ENCODE results near the gene WNT7B.

The WNT7B gene

DNA sequence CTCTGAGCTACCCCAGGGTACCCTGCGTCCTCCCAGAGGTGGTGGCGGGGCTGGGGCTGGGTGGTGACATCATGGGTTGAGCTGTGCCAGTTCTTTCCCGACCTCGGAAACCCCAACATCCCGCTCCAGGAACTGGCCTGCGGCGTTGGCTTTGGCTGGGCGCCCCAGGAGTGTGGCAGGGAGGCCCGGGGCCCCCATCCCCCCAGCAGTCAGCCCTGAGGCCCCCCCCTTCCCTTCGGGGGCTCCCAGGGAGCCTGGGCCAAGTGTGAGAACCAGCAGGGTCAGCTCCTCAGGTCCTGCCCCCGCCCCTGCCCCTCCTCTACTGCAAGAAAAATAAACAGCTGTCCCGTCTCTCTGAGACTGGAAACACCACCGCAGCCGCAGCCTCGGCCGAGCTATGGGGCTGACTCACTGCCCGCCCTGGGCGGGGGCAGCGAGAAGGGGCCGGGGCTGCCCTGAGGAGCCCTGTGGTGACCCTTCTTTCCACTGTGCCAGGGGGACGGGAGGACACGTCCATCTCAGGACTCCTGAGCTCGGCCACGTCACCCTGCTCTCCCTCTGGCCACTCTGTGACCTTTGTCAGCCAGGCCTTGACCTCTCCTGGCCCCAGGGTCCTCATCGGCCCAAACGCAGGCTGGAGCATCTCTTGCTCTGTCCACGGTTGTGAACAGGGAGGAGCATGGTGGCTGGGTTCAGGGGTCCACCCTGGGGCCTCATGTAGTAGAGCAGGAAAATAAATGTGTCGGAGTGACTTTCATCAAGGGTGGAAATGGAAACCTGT is 73.4 kb downstream of the WNT7B start:
- DNase-seq: no peak

DNA sequence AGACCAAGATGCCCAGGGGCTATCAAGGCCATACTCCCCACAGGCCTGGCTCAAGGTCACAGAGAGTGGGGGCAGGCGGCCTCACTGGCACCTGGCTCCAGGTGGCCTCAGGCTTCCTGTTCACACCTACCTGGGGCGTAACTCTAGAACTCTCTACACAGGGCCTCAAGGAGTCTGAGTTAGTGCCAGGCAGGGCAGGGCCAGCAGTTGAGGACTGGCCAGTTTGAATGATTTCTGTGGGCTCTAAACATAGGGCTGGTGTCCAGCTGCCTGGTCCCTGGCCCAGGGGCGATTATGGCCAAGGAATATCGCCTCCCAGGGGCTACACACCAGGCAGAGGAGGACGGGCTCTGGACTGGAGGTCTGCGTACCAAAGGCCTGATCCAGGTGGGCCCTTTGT is 79.2 kb downstream of the WNT7B start:
- DNase-seq: no peak

DNA sequence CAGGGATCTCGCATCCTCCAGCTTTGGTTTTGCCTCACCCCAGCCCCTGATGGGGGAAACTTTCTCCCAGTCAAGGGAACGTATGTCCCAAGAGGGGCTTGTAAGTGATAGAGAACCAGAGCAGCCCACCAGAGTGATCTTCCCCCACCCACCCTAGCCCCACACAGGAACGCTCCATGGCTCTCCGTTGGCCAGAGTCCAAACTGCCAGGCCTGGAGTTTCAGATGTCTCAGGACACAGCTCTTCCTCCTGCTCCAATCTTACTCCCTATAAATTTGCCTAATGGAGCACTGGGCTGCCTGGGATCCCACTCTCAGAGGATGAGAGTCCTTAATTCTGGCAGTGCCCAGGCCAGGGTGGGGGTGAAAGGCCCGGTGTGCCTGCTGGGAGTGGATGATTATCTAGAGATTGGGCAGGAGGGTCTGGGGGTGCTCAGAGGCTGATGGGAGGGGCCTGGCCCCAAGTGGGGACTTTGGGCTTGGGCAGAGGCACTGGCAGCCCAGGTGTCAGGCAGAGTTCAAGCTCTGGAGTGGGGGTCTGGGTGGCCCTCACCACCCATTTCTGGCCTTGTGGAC is 79.9 kb downstream of the WNT7B start:
- no peak for DNase-seq

DNA sequence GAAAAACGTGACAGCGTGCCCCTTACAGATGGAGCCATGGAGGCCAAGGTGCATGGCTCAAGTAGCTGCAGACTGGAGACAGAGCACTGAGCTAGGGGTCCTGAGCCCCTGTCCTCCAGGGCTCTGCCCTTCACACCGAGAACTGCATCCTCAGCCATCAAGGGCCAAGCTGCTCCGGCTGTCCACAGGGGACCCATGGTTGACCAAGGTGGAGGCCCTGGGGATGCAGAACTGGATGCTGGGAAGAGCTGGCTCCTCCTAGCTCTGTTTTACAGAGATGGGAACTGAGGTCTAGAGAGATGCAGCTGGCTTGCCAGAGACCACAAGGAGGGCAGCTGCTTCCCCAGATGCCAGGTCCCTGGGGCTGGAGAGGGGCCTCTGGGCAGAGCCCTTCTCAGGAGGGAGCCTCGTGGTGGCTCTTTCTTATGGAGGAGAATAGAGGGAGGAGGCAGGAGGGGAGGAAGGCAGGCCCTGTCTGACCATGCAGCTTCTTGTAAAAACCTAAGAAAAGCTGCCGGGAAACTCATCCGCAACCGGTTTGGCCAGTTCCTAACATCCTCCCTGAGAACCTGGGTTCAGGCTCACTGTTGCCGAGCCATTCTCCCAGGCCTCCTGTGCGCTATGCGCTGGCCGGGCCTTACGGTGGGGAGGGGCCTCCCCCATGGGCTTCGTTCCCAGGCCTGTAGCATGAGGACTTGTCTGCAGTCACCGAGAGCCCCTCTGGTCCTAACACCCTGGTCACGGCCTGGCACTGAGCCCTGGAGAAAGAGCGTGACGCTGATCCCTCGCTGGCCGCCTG is 80.6 kb downstream of the WNT7B start:
- DNase-seq: no peak

DNA sequence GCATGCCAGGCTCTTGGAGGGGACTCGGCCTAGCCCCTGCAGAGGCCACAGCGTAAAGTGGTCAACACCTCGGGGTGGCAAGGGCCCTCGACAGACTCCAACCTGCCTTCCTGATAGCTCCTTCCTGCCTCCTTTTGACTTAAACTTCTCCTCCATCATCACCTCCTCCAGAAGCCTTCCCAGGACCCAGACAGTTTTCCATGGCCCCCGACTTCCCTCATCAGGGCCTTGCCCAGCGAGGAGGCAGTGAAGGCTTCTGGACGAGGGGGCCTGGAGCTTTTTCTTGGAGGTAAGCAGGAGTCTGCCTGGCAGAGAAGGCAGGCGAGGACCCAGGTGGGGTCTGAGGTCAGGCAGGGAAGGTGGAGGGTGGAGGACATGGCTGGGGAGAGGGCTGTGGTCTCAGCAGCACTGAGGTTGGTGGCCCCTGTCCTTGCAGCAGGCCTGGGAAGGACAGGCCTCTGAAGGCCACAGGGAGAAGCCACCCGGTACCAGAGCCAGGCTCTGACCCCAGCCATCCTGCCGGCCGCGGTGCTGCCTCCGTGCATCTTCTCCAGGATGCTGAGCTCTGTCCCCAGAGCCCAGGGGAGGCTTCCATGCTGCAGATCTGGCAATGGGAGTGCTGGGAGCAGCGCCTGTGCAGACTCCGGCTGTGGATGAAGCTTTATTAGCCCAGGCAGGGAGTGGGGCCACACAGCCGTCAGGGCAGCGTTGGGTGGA is 81.4 kb downstream of the WNT7B start:
- DNase-seq: no peak

DNA sequence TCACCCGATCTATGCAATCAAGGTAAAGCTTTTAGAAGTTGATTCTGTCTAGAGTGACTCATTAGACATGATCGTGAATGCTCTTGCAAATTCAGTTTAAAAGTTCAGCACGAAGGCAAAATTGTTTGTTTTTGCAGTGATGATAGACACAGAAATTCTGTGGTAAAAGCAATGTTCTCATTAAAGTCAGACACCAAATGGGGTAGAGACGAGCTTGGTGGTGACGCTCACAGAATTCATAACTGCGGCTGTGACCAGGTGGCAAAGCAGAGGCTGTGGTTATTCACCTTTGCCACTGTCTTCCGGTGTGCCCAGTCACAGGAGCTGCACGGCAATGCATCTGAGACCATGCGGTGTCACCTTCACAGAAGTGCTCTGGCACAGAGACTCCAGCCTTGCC is 83.4 kb downstream of the WNT7B start:
- no peak for DNase-seq

DNA sequence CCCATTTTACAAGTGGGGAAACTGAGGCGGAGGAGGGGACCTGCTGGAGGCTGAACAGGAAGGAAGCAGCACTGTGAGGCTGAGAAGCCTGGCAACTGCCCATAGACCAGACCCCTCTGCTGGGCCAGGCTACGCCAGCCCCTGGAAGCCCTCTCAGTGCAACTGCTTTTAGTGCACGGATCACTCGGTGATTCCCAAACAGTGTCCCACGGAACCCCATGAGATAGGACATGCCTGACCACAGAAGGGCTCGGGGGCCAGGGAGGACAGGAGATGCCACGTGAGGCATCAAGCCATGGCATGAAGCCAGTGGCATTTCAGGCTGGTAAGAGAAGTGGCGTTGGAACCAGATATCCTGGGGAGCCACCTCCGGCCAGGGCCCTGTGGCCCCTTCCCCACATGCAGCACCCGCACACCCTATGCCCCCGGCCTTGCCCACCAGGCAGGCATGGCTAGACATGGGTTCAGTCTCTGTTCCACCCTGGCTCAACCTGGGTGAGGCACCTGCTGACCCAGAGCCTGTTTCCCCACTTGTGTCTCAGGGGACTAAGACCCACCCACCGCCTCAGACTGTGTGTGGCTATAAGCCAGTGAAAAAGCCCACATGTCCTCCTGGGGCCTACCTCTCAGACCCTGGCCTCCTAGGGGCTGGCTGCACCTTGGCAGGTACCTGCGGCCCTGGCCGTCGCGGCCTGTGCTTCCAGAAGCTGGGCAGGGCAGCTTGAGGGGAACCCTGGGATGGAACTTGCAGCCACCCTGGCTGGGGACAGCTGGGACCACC is 84.1 kb downstream of the WNT7B start:
- DNase-seq: no peak

DNA sequence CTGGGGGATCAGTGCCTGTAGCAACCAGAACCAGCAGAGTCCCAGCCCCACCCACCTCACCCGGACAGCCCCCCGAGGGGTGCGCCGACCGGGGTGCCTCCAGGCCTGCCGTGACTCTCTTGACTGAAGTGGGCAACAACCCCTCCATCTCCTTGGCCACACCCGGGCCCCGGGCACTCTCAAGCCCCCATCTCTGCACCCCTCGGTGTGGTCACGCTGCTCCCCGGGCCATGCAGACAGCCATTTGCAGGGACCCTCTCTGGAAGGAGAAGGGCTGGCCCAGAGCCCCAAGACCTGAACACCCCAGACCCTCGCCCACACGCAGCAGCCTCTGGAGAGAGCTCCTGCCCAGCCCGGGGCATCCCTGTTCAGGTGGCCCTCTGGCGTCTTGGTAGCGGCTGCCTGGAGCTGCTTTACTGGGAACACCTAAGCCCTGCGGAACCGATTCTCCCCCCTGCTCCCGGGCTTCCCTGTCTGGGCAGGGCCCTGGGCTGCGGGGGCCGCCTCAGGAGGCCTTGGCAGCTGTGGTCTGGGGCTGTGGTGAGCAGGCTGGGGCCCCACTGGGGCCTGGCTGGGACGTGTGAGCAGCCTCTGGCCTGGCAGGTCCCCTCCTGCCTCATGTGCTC is 84.9 kb downstream of the WNT7B start:
- no peak for DNase-seq

DNA sequence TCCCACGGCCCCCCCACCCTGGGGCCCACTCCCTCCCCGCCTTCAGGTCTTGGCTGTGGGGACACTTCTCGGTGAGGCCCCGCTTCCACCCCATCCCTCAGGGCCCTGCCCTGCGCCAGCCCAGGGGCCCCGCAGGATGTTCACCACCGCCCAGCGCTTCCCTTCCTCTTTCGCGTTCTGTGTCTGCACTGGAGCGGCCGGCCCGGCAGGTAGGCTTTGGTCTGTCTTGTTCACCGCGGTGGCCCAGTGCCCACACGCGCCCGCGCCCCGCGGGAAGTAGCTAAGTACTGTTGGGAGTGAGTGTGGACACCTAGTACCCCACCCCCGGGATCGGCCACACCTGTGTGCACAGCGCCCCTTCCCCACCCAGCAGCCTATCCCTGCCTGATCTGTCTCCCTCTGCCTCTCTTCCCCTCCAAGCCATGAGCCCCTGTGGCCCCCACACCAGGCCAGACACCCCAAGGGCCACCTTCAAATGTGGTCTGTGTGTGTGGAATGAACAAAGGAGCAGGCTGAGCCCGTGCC is 85.4 kb downstream of the WNT7B start:
- DNase-seq: no peak

DNA sequence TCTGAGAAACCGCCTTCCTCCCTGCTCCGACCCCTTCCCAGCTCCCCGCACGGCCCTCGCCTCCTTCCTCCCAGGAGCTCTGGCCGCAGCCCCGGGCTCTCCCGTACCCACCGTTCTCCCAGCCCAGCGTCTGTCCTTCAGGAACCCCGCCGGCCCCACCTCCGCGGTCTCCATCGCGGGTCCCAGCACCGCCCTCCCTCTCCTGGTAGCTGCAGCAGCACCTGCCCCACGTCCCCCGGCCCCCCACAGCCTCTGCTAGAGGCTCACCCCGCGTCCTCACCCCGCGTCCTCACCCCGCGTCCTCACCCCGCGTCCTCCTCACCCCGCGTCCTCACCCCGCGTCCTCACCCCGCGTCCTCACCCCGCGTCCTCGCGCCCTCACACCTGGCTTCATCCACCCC is 85.9 kb downstream of the WNT7B start:
- no peak for DNase-seq

DNA sequence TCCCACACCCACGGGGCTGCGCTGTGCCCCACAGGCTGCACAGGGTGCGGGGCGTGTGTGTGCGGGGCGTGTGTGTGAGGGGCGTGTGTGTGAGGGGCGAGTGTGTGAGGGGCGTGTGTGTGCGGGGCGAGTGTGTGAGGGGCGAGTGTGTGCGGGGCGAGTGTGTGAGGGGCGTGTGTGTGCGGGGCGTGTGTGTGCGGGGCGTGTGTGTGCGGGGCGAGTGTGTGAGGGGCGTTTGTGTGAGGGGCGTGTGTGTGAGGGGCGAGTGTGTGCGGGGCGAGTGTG is 86.7 kb downstream of the WNT7B start:
- DNase-seq: no peak

DNA sequence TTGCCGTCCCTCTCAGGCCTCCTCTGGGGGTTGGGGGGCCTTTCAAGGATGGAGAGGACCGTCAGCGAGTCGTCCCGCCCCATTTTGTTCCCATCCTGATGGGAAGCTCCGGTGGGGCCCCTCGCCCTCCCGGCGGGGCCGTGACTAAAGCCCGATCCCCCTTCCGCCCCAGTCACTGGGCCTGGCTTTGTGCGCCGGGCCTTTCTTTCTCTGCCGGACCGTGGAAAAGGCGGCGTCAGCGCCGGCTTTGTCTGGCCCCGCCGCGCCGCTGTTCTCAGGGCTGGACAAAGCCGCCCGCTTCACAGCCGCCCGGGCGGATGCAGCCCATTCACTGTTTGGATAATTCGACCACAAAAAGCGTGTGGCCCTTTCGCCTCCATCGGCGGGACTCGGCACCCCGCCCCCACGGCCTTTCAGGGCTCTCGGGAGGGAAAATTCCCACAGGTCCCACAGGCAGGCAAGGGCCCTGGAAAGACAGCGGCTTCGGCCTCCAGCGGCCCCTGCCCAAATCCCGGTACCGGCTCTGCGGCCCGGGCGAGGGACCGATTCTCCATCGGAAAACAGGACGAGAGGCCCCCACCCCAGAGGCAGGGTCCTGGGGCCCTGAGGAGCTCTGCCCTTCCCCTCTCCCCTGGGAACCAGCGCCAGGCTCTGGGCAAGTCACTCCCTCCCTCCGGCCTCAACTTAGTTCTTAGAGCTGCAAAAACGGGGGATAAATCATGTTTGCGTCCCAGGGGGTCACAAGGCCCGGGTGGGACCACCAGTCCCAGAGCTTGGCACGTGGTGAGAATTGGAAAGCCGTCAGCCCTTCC is 87.2 kb downstream of the WNT7B start:
- DNase-seq: no peak

DNA sequence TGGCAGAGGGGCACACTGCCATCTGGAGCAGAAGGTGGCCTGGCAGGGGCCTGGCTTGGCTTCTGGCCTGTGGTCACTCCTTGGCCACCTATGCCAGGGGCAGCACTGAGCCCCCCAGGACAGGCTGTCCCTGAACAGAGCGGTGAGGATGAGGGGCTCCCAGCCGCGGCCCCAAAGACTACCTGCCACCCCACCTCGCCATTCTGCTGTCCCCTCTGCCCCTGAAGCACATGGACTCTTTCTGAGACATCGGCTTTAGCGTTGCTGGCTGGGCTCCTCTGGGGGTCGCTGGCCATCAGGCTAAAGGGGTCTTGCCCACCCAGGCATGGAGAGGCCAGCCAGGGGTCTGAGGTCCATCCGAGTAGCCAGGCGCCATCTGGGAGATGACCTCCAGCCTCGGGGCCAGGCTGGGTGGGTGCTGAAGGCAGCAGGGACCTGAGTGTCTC is 87.8 kb downstream of the WNT7B start:
- no peak for DNase-seq

DNA sequence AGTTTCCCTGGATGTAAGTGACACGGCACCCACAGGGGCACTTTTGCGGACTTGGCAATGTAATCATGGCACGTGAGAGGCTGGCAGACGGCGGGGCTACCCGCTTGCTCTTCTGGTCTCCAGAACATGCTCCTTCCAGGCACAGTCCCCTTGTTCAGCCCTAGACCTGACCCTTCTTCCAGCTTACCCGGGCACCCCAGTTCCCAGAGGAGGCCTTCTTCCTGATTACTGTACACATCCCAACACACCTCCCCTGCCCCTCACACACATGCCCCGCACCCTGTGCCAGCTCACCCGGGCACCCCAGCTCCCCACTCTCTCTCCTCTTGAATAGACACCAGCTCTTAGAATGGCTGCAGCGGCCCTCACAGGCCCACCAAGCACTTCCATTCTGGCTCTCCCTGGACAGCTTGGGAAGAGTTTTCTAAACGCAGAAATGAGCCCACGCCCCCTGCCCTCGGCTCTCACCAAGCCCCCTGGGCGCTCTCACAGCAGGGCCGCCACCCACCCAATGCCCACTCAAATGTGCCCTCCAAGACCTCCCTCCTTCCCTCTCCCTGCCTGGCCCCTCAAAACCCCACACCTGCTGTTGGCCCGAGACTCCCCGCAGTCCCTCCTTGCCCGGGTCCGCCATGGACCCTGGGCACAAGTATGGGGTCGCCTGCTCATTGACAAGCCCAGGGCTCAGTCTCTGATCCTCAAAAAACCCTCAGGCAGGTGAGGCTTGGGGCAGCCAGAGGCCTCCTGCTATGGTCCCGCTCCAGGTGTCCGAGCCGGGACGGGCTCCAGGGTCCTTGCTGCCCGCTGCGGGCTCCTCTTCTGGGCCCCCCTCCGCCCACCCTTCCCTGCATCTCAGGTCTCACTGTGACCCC is 88.5 kb downstream of the WNT7B start:
- no peak for DNase-seq

DNA sequence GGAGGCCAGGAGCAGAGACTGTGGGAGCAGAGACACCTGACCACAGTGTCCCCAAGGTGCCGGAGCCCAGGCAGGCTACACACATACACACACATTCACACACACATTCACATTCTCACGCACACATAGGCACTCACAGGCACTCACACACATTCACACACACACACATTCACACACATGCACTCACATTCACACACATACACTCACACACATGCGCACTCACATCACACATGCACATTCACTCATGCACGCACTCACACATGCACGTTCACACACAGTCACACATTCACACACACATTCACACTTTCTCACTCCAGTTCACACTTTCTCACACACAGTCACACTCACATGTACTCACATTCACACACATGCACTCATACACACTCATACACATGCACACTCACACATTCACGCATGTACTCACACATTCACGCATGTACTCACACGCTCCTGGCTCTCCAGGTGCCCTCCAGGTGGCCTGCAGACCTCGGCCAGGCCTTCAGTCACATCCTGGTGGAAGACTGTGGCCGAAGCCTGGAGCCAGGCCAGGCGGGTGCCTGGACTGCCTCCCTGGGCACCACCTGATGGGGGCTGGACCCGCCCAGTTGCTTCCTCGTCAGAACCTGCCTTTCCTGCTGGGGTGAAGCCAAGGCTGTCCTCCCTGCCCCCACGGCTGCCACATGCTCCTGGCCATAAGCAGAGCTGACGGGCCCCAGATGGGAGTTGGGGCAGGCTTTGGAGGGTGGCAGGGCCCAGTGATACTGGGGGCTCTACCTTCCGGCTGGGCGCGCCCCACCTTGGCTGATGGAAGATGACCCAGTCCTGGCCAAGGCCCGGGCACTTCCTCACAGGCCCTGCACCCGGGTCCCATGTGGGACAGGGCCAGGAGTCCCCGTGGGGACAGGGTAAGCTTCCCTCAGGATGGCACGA is 89.5 kb downstream of the WNT7B start:
- no peak for DNase-seq

DNA sequence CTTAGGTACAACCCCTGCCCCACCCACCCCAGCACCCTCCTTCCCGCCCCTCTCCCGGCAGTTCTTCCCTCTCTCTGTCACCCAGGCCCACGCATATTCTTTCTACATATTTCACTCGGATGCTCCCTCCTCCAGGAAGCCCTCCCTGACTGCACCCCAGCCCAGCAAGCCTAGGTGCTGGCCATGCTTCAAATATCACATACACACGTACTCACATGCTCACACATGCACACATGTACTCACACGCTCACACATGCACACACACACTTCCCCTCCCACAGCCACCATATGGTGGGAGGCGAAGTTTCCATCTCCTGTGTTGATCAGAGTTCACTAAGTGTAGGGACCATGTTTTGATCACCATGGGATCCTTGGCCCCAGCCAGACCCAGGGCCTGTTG is 90.4 kb downstream of the WNT7B start:
- no peak for DNase-seq

DNA sequence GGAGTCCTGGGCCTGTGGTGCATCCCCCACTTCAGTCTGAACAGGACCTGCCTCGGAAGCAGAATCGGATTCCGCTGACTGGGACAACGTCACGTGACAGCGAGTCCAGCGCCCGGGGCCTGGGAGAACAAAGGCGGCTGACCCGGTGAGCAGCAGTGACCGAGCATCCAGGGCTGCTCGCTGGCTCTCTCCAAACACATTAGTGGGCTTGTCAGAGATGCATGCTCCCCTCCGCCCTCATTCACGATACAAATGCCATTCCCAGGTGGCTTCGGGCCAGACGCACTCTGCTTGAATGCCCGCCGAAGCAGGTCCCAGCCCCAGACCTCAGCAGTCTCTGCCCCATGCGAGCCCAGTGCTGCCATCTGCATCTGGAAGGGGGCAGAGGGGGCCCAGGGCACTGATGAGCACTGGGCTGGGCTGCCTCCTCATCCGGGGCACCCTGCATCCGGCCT is 91.0 kb downstream of the WNT7B start:
- no peak for DNase-seq

DNA sequence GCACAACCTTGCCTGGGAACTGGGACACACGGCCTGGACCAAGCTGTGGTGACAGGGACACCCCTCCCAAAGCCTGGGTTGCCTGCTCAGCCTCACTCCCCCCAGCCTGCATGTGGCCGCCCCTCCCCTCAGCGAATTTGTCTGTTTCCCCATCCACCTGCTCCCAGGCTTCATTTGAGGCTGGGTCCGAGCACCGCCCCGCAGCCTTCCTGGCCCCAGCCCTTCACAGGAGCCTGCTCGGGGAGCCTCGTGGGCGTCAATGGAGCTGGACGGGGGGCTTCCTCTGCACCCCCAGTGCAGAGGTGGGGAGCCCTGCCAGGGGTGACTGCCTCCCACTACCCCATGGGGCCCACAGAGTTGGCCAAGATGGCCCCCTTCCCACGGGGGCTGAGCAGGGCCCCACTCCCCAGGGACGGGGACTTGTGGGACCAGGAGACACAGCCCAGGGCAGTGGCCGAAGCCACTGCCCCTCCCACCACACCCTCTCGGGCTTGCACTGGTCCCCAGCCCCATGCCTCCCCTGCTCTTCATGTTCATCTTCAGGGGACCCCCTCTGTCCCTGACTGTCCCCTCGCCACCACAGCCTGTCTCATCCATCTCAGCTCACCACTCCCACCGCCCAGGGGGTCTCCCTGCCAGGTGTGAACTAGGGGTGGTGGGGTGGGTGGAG is 91.7 kb downstream of the WNT7B start:
- no peak for DNase-seq

Data from CD4-positive, alpha-beta T cell treated with Interleukin-21 for 1 hour (primary cell).